MCF 10A (cell line): ENCODE data around the gene GPC3. TPM values are rescaled to one million over a fixed set of nuclear protein-coding genes. Genes with fewer than 3 reads are reported as not detected.

Source experiments
- BruUV-seq: library from RNA; stranded (reverse); fragments of 400-500 nt; replicated peaks from 2 replicates; lab custom pipeline; 2021; lab: Mats Ljungman, UMichigan
- CTCF ChIA-PET: fragments of 300-600 bp; sonication (Branson Sonifier 250); formaldehyde crosslinking; extraction: SDS; loops from one replicate; lab custom pipeline; 2021; ENCODE audit warnings: antibody characterized with exemption, inconsistent platforms; lab: Yijun Ruan, JAX
- POLR2A ChIA-PET: fragments of 300-600, 350-650 bp; sonication (Branson Sonifier 250); formaldehyde crosslinking; extraction: SDS; loops from one replicate; lab custom pipeline; 2020; ENCODE audit warnings: antibody characterized with exemption, inconsistent platforms; lab: Yijun Ruan, JAX
- DNase-seq: peaks from one replicate; pipeline ENCODE4 v3.0.0-alpha.2; 2018; ENCODE audit not compliant: unreplicated experiment
- H3K27ac Mint-ChIP-seq: one replicate; pipeline ENCODE4 v1.8.0; 2022; ENCODE audit warnings: mild to moderate bottlenecking, low read depth, mixed read lengths; ENCODE audit not compliant: unreplicated experiment
- H3K27me3 Mint-ChIP-seq: one replicate; pipeline ENCODE4 v1.8.0; 2022; ENCODE audit warnings: mixed read lengths; ENCODE audit not compliant: insufficient read depth, unreplicated experiment
- H3K36me3 Mint-ChIP-seq: one replicate; pipeline ENCODE4 v1.8.0; 2022; ENCODE audit warnings: mild to moderate bottlenecking, moderate library complexity, mixed read lengths; ENCODE audit not compliant: insufficient read depth, unreplicated experiment
- H3K4me1 Mint-ChIP-seq: one replicate; pipeline ENCODE4 v1.8.0; 2022; ENCODE audit warnings: mixed read lengths; ENCODE audit not compliant: insufficient read depth, unreplicated experiment
- H3K4me3 Mint-ChIP-seq: one replicate; pipeline ENCODE4 v1.8.0; 2022; ENCODE audit warnings: mild to moderate bottlenecking, moderate library complexity, mixed read lengths; ENCODE audit not compliant: unreplicated experiment
- H3K9me3 Mint-ChIP-seq: one replicate; pipeline ENCODE4 v1.8.0; 2022; ENCODE audit warnings: mixed read lengths; ENCODE audit not compliant: unreplicated experiment
- CTCF ChIP-seq: fragments of 200-600 bp; IDR thresholded peaks from one replicate; pipeline ENCODE4 v1.8.0; 2022; ENCODE audit warnings: antibody characterized with exemption, mild to moderate bottlenecking; ENCODE audit not compliant: unreplicated experiment
- intact Hi-C: fragments of 100-400 bp; cut with micrococcal nuclease; formaldehyde crosslinking; loops from 2 replicates; pipeline ENCODE4 v1.14.1; 2022
- total RNA-seq: library from RNA; stranded (reverse); gene quantifications from 2 replicates; pipeline ENCODE4 v1.2.3, GENCODE V29; 2022

GPC3 gene
- total RNA-seq, 1 experiment from 2014 or later: 0.37 TPM

- no peak for TF ChIP-seq CTCF
- no TSS peak for BruUV-seq
- ChIA-PET CTCF (interaction anchor here (1.0 to 1.1 kb wide), 2 partner anchors 225 to 348 kb away, joined by 3 to 4 read pairs; no protein-coding TSS in a partner anchor), POLR2A (no interaction called here)
- H3K9me3 Mint-ChIP-seq: no peaks in the 10 kb centered on the region
- peaks cover 62% of the 10 kb centered on the region for H3K27me3 Mint-ChIP-seq
- no peak overlapping the region for H3K4me3 Mint-ChIP-seq
- intact Hi-C loops: no loop called here
- no peak for DNase-seq
- H3K36me3 Mint-ChIP-seq: no peaks in the 10 kb centered on the region
- no peaks in the 10 kb centered on the region for H3K4me1 Mint-ChIP-seq
- no peak overlapping the region for H3K27ac Mint-ChIP-seq
These were observed 189.1 kb downstream of the GPC3 start for GRCh38 chrX:133796282-133796681.

DNA sequence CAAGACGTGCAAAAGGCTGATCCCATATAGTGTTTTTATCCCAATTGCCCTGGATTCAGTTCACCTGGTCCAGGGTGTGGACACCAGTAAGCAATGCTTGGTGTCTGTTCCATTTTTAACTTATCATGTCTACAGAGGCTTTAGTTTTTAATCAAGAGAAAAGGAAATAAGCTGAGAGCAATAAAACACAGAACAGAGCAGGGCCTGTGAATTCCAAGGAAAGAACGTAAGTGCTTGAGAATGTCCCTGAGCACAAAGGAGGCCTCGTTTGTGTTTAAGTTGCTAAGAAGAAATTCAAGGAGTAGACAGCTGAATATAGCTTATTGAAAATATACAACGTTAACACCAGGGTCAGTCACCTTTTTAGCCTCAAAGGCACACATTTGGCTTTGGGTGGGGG lies 191.3 kb downstream of the GPC3 start:
- intact Hi-C loops: no loop called here
- Mint-ChIP-seq H3K9me3 (no peaks in the 10 kb centered on the region), H3K4me3 (no peak overlapping the region), H3K27me3 (peaks cover 54% of the 10 kb centered on the region), H3K27ac (no peak overlapping the region), H3K4me1 (no peaks in the 10 kb centered on the region), H3K36me3 (no peaks in the 10 kb centered on the region)
- CTCF ChIA-PET: interaction anchor here (0.5 to 4.1 kb wide), 17 partner anchors 9 to 843 kb away, joined by 3 to 65 read pairs (median 3); no protein-coding TSS in a partner anchor
- no peak for DNase-seq
- no TSS peak for BruUV-seq
- POLR2A ChIA-PET: interaction anchor here (1.4 kb wide), 1 partner anchor 350 kb away, joined by 3 read pairs; no protein-coding TSS in a partner anchor
- TF ChIP-seq CTCF: no peak

GRCh38 chrX:133793626-133794025 lies 191.8 kb downstream of the GPC3 start:
- H3K4me3 Mint-ChIP-seq: no peak overlapping the region
- intact Hi-C loops: no loop called here
- BruUV-seq: no TSS peak
- no peaks in the 10 kb centered on the region for H3K9me3 Mint-ChIP-seq
- no peaks in the 10 kb centered on the region for H3K36me3 Mint-ChIP-seq
- H3K4me1 Mint-ChIP-seq: no peaks in the 10 kb centered on the region
- no peak for TF ChIP-seq CTCF
- ChIA-PET POLR2A (interaction anchor here (1.4 kb wide), 1 partner anchor 351 kb away, joined by 3 read pairs; no protein-coding TSS in a partner anchor), CTCF (interaction anchor here (0.5 to 4.1 kb wide), 20 partner anchors 8 to 842 kb away, joined by 3 to 65 read pairs (median 3); no protein-coding TSS in a partner anchor)
- H3K27me3 Mint-ChIP-seq: peaks cover 54% of the 10 kb centered on the region
- DNase-seq: no peak
- no peak overlapping the region for H3K27ac Mint-ChIP-seq

GRCh38 chrX:133792198-133792953 lies 193.0 kb downstream of the GPC3 start:
- H3K4me1 Mint-ChIP-seq: no peaks in the 10 kb centered on the region
- H3K27me3 Mint-ChIP-seq: peaks cover 42% of the 10 kb centered on the region
- POLR2A ChIA-PET: interaction anchor here (0.6 to 0.9 kb wide), 2 partner anchors 352 to 353 kb away, joined by 3 read pairs; no protein-coding TSS in a partner anchor
- no peaks in the 10 kb centered on the region for H3K36me3 Mint-ChIP-seq
- H3K4me3 Mint-ChIP-seq: peak overlapping the region; percentile 65
- intact Hi-C loops: loop anchor here (1.0 kb wide), 4 partner anchors 130 to 604 kb away; no protein-coding TSS in a partner anchor
- H3K9me3 Mint-ChIP-seq: no peaks in the 10 kb centered on the region
- CTCF ChIA-PET: interaction anchor here (0.6 to 4.1 kb wide), 41 partner anchors 9 to 1811 kb away, joined by 3 to 65 read pairs (median 4); no protein-coding TSS in a partner anchor
- H3K27ac Mint-ChIP-seq: no peak overlapping the region
- TF ChIP-seq CTCF: peak; percentile 99
- DNase-seq: peak; percentile 83
- no TSS peak for BruUV-seq
